Hepatocyte (in vitro differentiated cells): Measurements from ENCODE around the gene ELK3. TPM values are rescaled to one million over a fixed set of nuclear protein-coding genes. Genes with fewer than 3 reads are reported as not detected.
A peak's percentile ranks its signal among the peaks of the same experiment; 100 is the strongest.

ENCODE experiments used
- DNase-seq: peaks from one replicate; pipeline ENCODE4 v3.0.0-alpha.2; 2016; ENCODE audit warnings: low spot score
- H2AFZ ChIP-seq: fragments of 200-600 bp; sonication (generic); 2 replicates; pipeline ENCODE4 v1.6.0; 2016; ENCODE audit warnings: antibody characterized with exemption, mild to moderate bottlenecking
- H3K27ac ChIP-seq: fragments of 200-600 bp; sonication (generic); 2 replicates; pipeline ENCODE4 v1.5.1; 2016; ENCODE audit warnings: mild to moderate bottlenecking
- H3K27me3 ChIP-seq: fragments of 200-600 bp; sonication (generic); 2 replicates; pipeline ENCODE4 v1.6.1; 2016
- H3K36me3 ChIP-seq: fragments of 200-600 bp; sonication (generic); replicated peaks from 2 replicates; pipeline ENCODE4 v1.5.1; 2016; ENCODE audit warnings: low read depth; ENCODE audit not compliant: insufficient read depth
- H3K4me1 ChIP-seq: fragments of 200-600 bp; sonication (generic); 2 replicates; pipeline ENCODE4 v1.5.1; 2016; ENCODE audit warnings: mild to moderate bottlenecking, moderate library complexity; ENCODE audit not compliant: insufficient read depth
- H3K4me2 ChIP-seq: fragments of 200-600 bp; sonication (generic); 2 replicates; pipeline ENCODE4 v1.6.0; 2016
- H3K4me3 ChIP-seq: fragments of 200-600 bp; sonication (generic); 2 replicates; pipeline ENCODE4 v1.5.1; 2016; ENCODE audit warnings: mild to moderate bottlenecking
- H3K79me2 ChIP-seq: fragments of 200-600 bp; sonication (generic); 2 replicates; pipeline ENCODE4 v1.6.0; 2017; ENCODE audit warnings: mild to moderate bottlenecking
- H3K9me2 ChIP-seq: fragments of 200-600 bp; sonication (generic); replicated peaks from 2 replicates; pipeline ENCODE4 v1.6.0; 2017; ENCODE audit warnings: mild to moderate bottlenecking; ENCODE audit not compliant: insufficient read depth
- H3K9me3 ChIP-seq: fragments of 200-600 bp; sonication (generic); 2 replicates; pipeline ENCODE4 v1.5.1; 2016; ENCODE audit warnings: low read depth, mild to moderate bottlenecking
- H4K20me1 ChIP-seq: fragments of 200-600 bp; sonication (generic); 2 replicates; pipeline ENCODE4 v1.6.0; 2016; ENCODE audit warnings: mild to moderate bottlenecking; ENCODE audit not compliant: insufficient read depth, poor library complexity, severe bottlenecking
- CTCF ChIP-seq: fragments of 200-600 bp; sonication (generic); IDR thresholded peaks from 2 replicates; pipeline ENCODE4 v1.5.1; 2016; ENCODE audit warnings: antibody characterized with exemption, mild to moderate bottlenecking; ENCODE audit not compliant: poor library complexity
- EZH2 ChIP-seq: fragments of 200-600 bp; sonication (generic); IDR thresholded peaks from 2 replicates; pipeline ENCODE4 v1.6.1; 2016; ENCODE audit warnings: antibody characterized with exemption, mild to moderate bottlenecking, borderline replicate concordance
- EZH2phosphoT487 ChIP-seq: fragments of 200-600 bp; sonication (generic); IDR thresholded peaks from one replicate; pipeline ENCODE4 v1.6.1; 2018; ENCODE audit warnings: antibody characterized with exemption, mild to moderate bottlenecking, low read depth, moderate library complexity; ENCODE audit not compliant: unreplicated experiment, severe bottlenecking
- WGBS: methylation state at CpG from one replicate; pipeline ENCODE4 v1.1.6; 2016; ENCODE audit warnings: low lambda C conversion rate; ENCODE audit errors: missing lambda C conversion rate; 5-methylcytosine and 5-hydroxymethylcytosine counted together
- polyA plus RNA-seq: library from polyadenylated mRNA; unstranded; fragments of >200 nt; fragmentation: Nextera tagmentation; extraction: Ambion mirVana; gene quantifications from 2 replicates; pipeline ENCODE4 v1.2.1, GENCODE V29; 2016
- total RNA-seq: library from RNA; depleted of rRNA; stranded (reverse); fragments of >200 nt; gene quantifications from 2 replicates; pipeline ENCODE4 v1.2.3, GENCODE V29; 2014

The ELK3 gene
- total and polyA plus RNA-seq, 2 experiments from 2014 or later, result 12.1 to 12.9 TPM

GRCh38 chr12:96183734-96184370 is 10.3 kb upstream of the ELK3 start:
- no peaks in the 10 kb centered on the region for H3K79me2 ChIP-seq
- no peaks in the 10 kb centered on the region for H3K9me3 ChIP-seq
- H3K27me3 ChIP-seq, result no peaks in the 10 kb centered on the region
- no peak for DNase-seq
- no peak overlapping the region for H2AFZ ChIP-seq
- H3K9me2 ChIP-seq, result no peaks in the 10 kb centered on the region
- H3K27ac ChIP-seq, result no peak overlapping the region
- H3K4me3 ChIP-seq, result no peak overlapping the region
- TF ChIP-seq EZH2phosphoT487 (no peak), CTCF (no peak), EZH2 (no peak)
- H4K20me1 ChIP-seq, result no peaks in the 10 kb centered on the region
- H3K4me2 ChIP-seq, result no peak overlapping the region
- H3K4me1 ChIP-seq, result peaks cover 4% of the 10 kb centered on the region
- H3K36me3 ChIP-seq, result no peaks in the 10 kb centered on the region
- WGBS, result 92% methylated on average over 4 of the region's 4 CpGs

GRCh38 chr12:96185914-96186313 is 8.3 kb upstream of the ELK3 start:
- H2AFZ ChIP-seq, result no peak overlapping the region
- no peaks in the 10 kb centered on the region for H4K20me1 ChIP-seq
- no peak overlapping the region for H3K27ac ChIP-seq
- DNase-seq, result no peak
- H3K4me1 ChIP-seq, result peaks cover 4% of the 10 kb centered on the region
- no peaks in the 10 kb centered on the region for H3K9me2 ChIP-seq
- H3K79me2 ChIP-seq, result no peaks in the 10 kb centered on the region
- no peak overlapping the region for H3K4me2 ChIP-seq
- no peaks in the 10 kb centered on the region for H3K9me3 ChIP-seq
- no peaks in the 10 kb centered on the region for H3K27me3 ChIP-seq
- no peak overlapping the region for H3K4me3 ChIP-seq
- TF ChIP-seq EZH2 (no peak), CTCF (no peak)
- no peaks in the 10 kb centered on the region for H3K36me3 ChIP-seq
- WGBS, result 84% methylated on average over 4 of the region's 4 CpGs

- no peak overlapping the region for H3K4me3 ChIP-seq
- H3K79me2 ChIP-seq, result no peaks in the 10 kb centered on the region
- DNase-seq, result no peak
- H3K9me3 ChIP-seq, result no peaks in the 10 kb centered on the region
- TF ChIP-seq EZH2 (no peak), EZH2phosphoT487 (no peak)
- H4K20me1 ChIP-seq, result no peaks in the 10 kb centered on the region
- no peaks in the 10 kb centered on the region for H3K36me3 ChIP-seq
- 80% methylated on average over 10 of the region's 10 CpGs for WGBS
- no peak overlapping the region for H2AFZ ChIP-seq
- H3K9me2 ChIP-seq, result no peaks in the 10 kb centered on the region
- no peak overlapping the region for H3K4me2 ChIP-seq
- H3K27ac ChIP-seq, result no peak overlapping the region
- peaks cover 4% of the 10 kb centered on the region for H3K4me1 ChIP-seq
- no peaks in the 10 kb centered on the region for H3K27me3 ChIP-seq
Observed at GRCh38 chr12:96186607-96187301, 7.4 kb upstream of the ELK3 start.

GRCh38 chr12:96187956-96188355 is 6.2 kb upstream of the ELK3 start:
- Histone ChIP-seq H3K4me3 (no peak overlapping the region), H3K9me3 (no peaks in the 10 kb centered on the region), H3K27ac (peak overlapping the region; percentile 59), H2AFZ (no peak overlapping the region), H3K27me3 (no peaks in the 10 kb centered on the region), H3K9me2 (no peaks in the 10 kb centered on the region), H4K20me1 (no peaks in the 10 kb centered on the region), H3K79me2 (no peaks in the 10 kb centered on the region), H3K4me2 (peak overlapping the region; percentile 21), H3K4me1 (peaks cover 4% of the 10 kb centered on the region), H3K36me3 (no peaks in the 10 kb centered on the region)
- TF ChIP-seq CTCF, result no peak
- TF ChIP-seq EZH2phosphoT487, result no peak
- no peak for TF ChIP-seq EZH2
- no peak for DNase-seq
- 50% methylated on average over 2 of the region's 2 CpGs for WGBS
